ENCODE results near the gene PLAC1. TPM values are rescaled to one million over a fixed set of nuclear protein-coding genes. Genes with fewer than 3 reads are reported as not detected.

The PLAC1 gene, protein sequence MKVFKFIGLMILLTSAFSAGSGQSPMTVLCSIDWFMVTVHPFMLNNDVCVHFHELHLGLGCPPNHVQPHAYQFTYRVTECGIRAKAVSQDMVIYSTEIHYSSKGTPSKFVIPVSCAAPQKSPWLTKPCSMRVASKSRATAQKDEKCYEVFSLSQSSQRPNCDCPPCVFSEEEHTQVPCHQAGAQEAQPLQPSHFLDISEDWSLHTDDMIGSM
- total RNA-seq (2014; rRNA removed; shearing (Covaris generic)) (0.83 TPM in 1 of 2 replicates, not detected in the other), polyA plus RNA-seq (2016; fragmentation: Nextera tagmentation; extraction: Ambion mirVana) (0.50 and 0.89 TPM in 2 replicates)
- long read RNA-seq, result 0 reads

DNA sequence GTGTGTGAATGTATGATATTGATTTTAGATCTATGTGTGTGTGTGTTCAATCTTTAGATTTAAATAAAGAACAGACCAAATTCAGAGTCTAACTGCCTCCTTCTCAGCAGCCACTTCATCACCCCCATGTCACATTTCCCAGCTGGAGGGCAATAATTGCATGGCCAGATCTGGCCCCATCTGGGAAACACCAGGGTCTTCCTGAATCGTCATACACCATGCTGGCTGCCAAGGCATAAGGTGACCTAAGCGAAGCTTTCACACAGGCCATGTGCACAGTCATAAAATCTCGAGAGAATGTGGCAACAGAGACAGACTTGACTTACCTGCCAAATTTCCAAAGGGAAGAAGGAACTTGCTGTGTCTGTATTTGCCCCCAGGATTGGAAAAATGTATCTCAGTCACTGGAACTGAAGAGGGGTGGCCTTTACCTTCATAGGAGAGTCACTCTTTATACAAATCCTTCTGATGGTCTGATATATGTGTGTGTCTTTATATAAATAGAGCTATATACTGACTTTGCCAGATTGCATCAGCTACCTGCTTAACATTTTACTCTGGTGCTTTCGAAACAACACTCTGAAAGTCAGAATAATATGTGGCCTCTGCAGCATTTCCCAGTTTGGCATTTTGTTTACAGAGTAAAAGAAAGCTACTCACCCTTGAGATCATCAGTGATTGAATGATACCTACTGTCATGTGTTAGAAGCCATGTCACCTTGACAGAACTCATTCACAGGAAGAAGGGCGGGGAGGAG, at the start of gene PLAC1:
TSS of gene PLAC1 (minus strand) at position 470 of the 758 bp plus-strand sequence. CDS start 91,789 bp downstream, outside the sequence.
- H3K9me2 ChIP-seq (ENCODE audit: insufficient read depth), result no peaks in the 10 kb centered on the region
- H3K4me3 ChIP-seq, result no peak within 1 kb of the TSS
- H3K27ac Mint-ChIP-seq, result no peak within 1 kb of the TSS
- TF ChIP-seq JUNB (IDR thresholded peaks at IDR 0.05; ENCODE audit: unreplicated experiment) (no peak), EZH2phosphoT487 (IDR thresholded peaks at IDR 0.05; ENCODE audit: unreplicated experiment) (no peak), POLR2AphosphoS5 (IDR thresholded peaks at IDR 0.05; ENCODE audit: low read depth) (no peak), NANOG (IDR thresholded peaks at IDR 0.05; ENCODE audit: borderline replicate concordance) (no peak), ZNF114 (CRISPR knock-in tag; IDR thresholded peaks at IDR 0.05) (no peak), STAT1 (IDR thresholded peaks at IDR 0.05; ENCODE audit: unreplicated experiment) (no peak), CREB1 (CRISPR knock-in tag; IDR thresholded peaks at IDR 0.05; ENCODE audit: low read depth) (no peak), ZNF331 (CRISPR knock-in tag; IDR thresholded peaks at IDR 0.05; ENCODE audit: low read depth) (no peak), EZH2 (IDR thresholded peaks at IDR 0.05; ENCODE audit: low read depth, unreplicated experiment) (no peak)
- TF ChIP-seq, protein P1, sequence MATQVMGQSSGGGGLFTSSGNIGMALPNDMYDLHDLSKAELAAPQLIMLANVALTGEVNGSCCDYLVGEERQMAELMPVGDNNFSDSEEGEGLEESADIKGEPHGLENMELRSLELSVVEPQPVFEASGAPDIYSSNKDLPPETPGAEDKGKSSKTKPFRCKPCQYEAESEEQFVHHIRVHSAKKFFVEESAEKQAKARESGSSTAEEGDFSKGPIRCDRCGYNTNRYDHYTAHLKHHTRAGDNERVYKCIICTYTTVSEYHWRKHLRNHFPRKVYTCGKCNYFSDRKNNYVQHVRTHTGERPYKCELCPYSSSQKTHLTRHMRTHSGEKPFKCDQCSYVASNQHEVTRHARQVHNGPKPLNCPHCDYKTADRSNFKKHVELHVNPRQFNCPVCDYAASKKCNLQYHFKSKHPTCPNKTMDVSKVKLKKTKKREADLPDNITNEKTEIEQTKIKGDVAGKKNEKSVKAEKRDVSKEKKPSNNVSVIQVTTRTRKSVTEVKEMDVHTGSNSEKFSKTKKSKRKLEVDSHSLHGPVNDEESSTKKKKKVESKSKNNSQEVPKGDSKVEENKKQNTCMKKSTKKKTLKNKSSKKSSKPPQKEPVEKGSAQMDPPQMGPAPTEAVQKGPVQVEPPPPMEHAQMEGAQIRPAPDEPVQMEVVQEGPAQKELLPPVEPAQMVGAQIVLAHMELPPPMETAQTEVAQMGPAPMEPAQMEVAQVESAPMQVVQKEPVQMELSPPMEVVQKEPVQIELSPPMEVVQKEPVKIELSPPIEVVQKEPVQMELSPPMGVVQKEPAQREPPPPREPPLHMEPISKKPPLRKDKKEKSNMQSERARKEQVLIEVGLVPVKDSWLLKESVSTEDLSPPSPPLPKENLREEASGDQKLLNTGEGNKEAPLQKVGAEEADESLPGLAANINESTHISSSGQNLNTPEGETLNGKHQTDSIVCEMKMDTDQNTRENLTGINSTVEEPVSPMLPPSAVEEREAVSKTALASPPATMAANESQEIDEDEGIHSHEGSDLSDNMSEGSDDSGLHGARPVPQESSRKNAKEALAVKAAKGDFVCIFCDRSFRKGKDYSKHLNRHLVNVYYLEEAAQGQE (IDR thresholded peaks at IDR 0.05; ENCODE audit: unreplicated experiment), result no peak
- TF ChIP-seq, protein P2, sequence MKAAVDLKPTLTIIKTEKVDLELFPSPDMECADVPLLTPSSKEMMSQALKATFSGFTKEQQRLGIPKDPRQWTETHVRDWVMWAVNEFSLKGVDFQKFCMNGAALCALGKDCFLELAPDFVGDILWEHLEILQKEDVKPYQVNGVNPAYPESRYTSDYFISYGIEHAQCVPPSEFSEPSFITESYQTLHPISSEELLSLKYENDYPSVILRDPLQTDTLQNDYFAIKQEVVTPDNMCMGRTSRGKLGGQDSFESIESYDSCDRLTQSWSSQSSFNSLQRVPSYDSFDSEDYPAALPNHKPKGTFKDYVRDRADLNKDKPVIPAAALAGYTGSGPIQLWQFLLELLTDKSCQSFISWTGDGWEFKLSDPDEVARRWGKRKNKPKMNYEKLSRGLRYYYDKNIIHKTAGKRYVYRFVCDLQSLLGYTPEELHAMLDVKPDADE (IDR thresholded peaks at IDR 0.05), result no peak
- TF ChIP-seq, protein P3, sequence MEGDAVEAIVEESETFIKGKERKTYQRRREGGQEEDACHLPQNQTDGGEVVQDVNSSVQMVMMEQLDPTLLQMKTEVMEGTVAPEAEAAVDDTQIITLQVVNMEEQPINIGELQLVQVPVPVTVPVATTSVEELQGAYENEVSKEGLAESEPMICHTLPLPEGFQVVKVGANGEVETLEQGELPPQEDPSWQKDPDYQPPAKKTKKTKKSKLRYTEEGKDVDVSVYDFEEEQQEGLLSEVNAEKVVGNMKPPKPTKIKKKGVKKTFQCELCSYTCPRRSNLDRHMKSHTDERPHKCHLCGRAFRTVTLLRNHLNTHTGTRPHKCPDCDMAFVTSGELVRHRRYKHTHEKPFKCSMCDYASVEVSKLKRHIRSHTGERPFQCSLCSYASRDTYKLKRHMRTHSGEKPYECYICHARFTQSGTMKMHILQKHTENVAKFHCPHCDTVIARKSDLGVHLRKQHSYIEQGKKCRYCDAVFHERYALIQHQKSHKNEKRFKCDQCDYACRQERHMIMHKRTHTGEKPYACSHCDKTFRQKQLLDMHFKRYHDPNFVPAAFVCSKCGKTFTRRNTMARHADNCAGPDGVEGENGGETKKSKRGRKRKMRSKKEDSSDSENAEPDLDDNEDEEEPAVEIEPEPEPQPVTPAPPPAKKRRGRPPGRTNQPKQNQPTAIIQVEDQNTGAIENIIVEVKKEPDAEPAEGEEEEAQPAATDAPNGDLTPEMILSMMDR (conservative IDR thresholded peaks at IDR 0.05; ENCODE audit: low read depth in 2 of 2), result no peak
- TF ChIP-seq, protein P4, sequence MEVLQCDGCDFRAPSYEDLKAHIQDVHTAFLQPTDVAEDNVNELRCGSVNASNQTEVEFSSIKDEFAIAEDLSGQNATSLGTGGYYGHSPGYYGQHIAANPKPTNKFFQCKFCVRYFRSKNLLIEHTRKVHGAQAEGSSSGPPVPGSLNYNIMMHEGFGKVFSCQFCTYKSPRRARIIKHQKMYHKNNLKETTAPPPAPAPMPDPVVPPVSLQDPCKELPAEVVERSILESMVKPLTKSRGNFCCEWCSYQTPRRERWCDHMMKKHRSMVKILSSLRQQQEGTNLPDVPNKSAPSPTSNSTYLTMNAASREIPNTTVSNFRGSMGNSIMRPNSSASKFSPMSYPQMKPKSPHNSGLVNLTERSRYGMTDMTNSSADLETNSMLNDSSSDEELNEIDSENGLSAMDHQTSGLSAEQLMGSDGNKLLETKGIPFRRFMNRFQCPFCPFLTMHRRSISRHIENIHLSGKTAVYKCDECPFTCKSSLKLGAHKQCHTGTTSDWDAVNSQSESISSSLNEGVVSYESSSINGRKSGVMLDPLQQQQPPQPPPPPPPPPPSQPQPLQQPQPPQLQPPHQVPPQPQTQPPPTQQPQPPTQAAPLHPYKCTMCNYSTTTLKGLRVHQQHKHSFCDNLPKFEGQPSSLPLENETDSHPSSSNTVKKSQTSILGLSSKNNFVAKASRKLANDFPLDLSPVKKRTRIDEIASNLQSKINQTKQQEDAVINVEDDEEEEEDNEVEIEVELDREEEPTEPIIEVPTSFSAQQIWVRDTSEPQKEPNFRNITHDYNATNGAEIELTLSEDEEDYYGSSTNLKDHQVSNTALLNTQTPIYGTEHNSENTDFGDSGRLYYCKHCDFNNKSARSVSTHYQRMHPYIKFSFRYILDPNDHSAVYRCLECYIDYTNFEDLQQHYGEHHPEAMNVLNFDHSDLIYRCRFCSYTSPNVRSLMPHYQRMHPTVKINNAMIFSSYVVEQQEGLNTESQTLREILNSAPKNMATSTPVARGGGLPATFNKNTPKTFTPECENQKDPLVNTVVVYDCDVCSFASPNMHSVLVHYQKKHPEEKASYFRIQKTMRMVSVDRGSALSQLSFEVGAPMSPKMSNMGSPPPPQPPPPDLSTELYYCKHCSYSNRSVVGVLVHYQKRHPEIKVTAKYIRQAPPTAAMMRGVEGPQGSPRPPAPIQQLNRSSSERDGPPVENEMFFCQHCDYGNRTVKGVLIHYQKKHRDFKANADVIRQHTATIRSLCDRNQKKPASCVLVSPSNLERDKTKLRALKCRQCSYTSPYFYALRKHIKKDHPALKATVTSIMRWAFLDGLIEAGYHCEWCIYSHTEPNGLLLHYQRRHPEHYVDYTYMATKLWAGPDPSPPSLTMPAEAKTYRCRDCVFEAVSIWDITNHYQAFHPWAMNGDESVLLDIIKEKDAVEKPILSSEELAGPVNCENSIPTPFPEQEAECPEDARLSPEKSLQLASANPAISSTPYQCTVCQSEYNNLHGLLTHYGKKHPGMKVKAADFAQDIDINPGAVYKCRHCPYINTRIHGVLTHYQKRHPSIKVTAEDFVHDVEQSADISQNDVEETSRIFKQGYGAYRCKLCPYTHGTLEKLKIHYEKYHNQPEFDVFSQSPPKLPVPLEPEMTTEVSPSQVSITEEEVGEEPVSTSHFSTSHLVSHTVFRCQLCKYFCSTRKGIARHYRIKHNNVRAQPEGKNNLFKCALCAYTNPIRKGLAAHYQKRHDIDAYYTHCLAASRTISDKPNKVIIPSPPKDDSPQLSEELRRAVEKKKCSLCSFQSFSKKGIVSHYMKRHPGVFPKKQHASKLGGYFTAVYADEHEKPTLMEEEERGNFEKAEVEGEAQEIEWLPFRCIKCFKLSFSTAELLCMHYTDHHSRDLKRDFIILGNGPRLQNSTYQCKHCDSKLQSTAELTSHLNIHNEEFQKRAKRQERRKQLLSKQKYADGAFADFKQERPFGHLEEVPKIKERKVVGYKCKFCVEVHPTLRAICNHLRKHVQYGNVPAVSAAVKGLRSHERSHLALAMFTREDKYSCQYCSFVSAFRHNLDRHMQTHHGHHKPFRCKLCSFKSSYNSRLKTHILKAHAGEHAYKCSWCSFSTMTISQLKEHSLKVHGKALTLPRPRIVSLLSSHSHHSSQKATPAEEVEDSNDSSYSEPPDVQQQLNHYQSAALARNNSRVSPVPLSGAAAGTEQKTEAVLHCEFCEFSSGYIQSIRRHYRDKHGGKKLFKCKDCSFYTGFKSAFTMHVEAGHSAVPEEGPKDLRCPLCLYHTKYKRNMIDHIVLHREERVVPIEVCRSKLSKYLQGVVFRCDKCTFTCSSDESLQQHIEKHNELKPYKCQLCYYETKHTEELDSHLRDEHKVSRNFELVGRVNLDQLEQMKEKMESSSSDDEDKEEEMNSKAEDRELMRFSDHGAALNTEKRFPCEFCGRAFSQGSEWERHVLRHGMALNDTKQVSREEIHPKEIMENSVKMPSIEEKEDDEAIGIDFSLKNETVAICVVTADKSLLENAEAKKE (CRISPR knock-in tag; IDR thresholded peaks at IDR 0.05), result no peak
- no peak within 1 kb of the TSS for H3K4me3 Mint-ChIP-seq
- H3K27me3 Mint-ChIP-seq (ENCODE audit: insufficient read depth, low read depth, poor library complexity), result peaks cover 5% of the 10 kb centered on the region
- H3K79me2 ChIP-seq (replicated peaks; ENCODE audit: insufficient read depth), result no peaks in the 10 kb centered on the region
- H3K4me1 Mint-ChIP-seq, result peaks cover 12% of the 10 kb centered on the region
- H2AFZ ChIP-seq, result no peak within 1 kb of the TSS
- no peak within 1 kb of the TSS for H3K4me2 ChIP-seq
- no peaks in the 10 kb centered on the region; the same call in 2 of the 3 replicates for H3K9me3 Mint-ChIP-seq
- H4K20me1 ChIP-seq (replicated peaks; ENCODE audit: insufficient read depth), result no peaks in the 10 kb centered on the region
- no peaks in the 10 kb centered on the region for H3K27me3 ChIP-seq (ENCODE audit: insufficient read depth)
- H3K36me3 ChIP-seq (ENCODE audit: insufficient read depth), result no peaks in the 10 kb centered on the region
- H3K4me1 ChIP-seq (ENCODE audit: insufficient read depth), result peaks cover 8% of the 10 kb centered on the region; the same call in 1 of the 2 replicates
- ATAC-seq (no peak), DNase-seq (ENCODE audit: low spot score) (no peak)
- no peaks in the 10 kb centered on the region for H3K36me3 Mint-ChIP-seq (ENCODE audit: low read depth)
- no peak within 1 kb of the TSS for H3K27ac ChIP-seq (ENCODE audit: low read depth)
- H3F3A ChIP-seq (replicated peaks; ENCODE audit: low read depth), result no peaks in the 10 kb centered on the region
